Fibroblast of mammary gland (primary cell): Measurements from ENCODE around the gene GSG1.
A peak's percentile ranks its signal among the peaks of the same experiment; 100 is the strongest.

Experiments
- DNase-seq: peaks from one replicate; pipeline ENCODE4 v3.0.0-alpha.2; 2010; ENCODE audit warnings: low read depth
- H3K4me3 ChIP-seq: 2 replicates; pipeline ENCODE4 v1.5.1; 2011; ENCODE audit warnings: low read depth, mild to moderate bottlenecking, low read length, moderate library complexity; ENCODE audit not compliant: control insufficient read depth
- CTCF ChIP-seq: conservative IDR thresholded peaks from 2 replicates; pipeline ENCODE4 v1.5.1; 2011; ENCODE audit warnings: low read depth, low read length, inconsistent platforms; ENCODE audit not compliant: control insufficient read depth, insufficient read depth

Gene GSG1

GRCh38 chr12:13052421-13052820 is 51.0 kb downstream of the GSG1 start:
- no peak overlapping the region for H3K4me3 ChIP-seq
- TF ChIP-seq CTCF: no peak

GRCh38 chr12:13049816-13050215 is 53.7 kb downstream of the GSG1 start:
- TF ChIP-seq CTCF: no peak
- no peak overlapping the region for H3K4me3 ChIP-seq
- DNase-seq: peak; percentile 63

More at GRCh38 chr12:13052421-13052820, 51.0 kb downstream of the GSG1 start:
- DNase-seq: no peak

- no peak for DNase-seq
- no peak overlapping the region for H3K4me3 ChIP-seq
- TF ChIP-seq CTCF: no peak
These were observed 56.5 kb downstream of the GSG1 start for GRCh38 chr12:13046964-13047363.

- H3K4me3 ChIP-seq: no peak overlapping the region
- no peak for TF ChIP-seq CTCF
- DNase-seq: no peak
These were observed 57.7 kb downstream of the GSG1 start for GRCh38 chr12:13045816-13046215.

GRCh38 chr12:13044906-13045299 is 58.6 kb downstream of the GSG1 start:
- peak overlapping the region; percentile 86 for H3K4me3 ChIP-seq
- TF ChIP-seq CTCF: no peak

GRCh38 chr12:13044002-13044905 is 59.2 kb downstream of the GSG1 start, which contains the start of gene FAM234B:
Gene FAM234B, plus strand, starts transcription at chr12:13044381. Its CDS starts 23 bp downstream, at chr12:13044404.
- peak within 1 kb of the TSS; percentile 86 for H3K4me3 ChIP-seq
- DNase-seq: peak; percentile 88
- TF ChIP-seq CTCF: no peak

More at GRCh38 chr12:13044906-13045299, 58.6 kb downstream of the GSG1 start:
- DNase-seq: peak; percentile 21
